ENCODE measurements around the gene EBPL. TPM values are rescaled to one million over a fixed set of nuclear protein-coding genes. Genes with fewer than 3 reads are reported as not detected.

EBPL gene
- polyA plus RNA-seq, 5 donors = 68.7 to 79.5 (median 75.0) TPM

Other genes with a start within 250 kb of the EBPL start
- 10 to 100 TPM in 3 of 5 donors, 1 to 10 TPM in 2; 8.2 to 13.0 (median 10.1) TPM for gene CAB39L, start 247.4 kb downstream of the EBPL start, polyA plus RNA-seq (ENCODE audit: insufficient read depth in 1 of 5, insufficient read length in 5 of 5, low replicate concordance in 1 of 5)
- 10 to 100 TPM; 12.9 to 22.0 (median 19.8) TPM for gene SETDB2, start 247.2 kb downstream of the EBPL start, polyA plus RNA-seq (ENCODE audit: insufficient read depth in 1 of 5, insufficient read length in 5 of 5, low replicate concordance in 1 of 5)
- gene PHF11, start 195.5 kb downstream of the EBPL start, polyA plus RNA-seq (ENCODE audit: insufficient read depth in 1 of 5, insufficient read length in 5 of 5, low replicate concordance in 1 of 5) = 10 to 100 TPM; 42.2 to 81.0 (median 65.6) TPM
- 10 to 100 TPM; 25.9 to 45.7 (median 36.6) TPM for gene RCBTB1, start 105.9 kb downstream of the EBPL start, polyA plus RNA-seq (ENCODE audit: insufficient read depth in 1 of 5, insufficient read length in 5 of 5, low replicate concordance in 1 of 5)
- under 1 TPM; 0.50 to 0.86 (median 0.58) TPM for gene ARL11, start 63.0 kb downstream of the EBPL start, polyA plus RNA-seq (ENCODE audit: insufficient read depth in 1 of 5, insufficient read length in 5 of 5, low replicate concordance in 1 of 5)
- 10 to 100 TPM; 30.9 to 43.9 (median 32.4) TPM for gene KPNA3, start 101.2 kb upstream of the EBPL start, polyA plus RNA-seq (ENCODE audit: insufficient read depth in 1 of 5, insufficient read length in 5 of 5, low replicate concordance in 1 of 5)
- gene SPRYD7, start 244.9 kb upstream of the EBPL start, polyA plus RNA-seq (ENCODE audit: insufficient read depth in 1 of 5, insufficient read length in 5 of 5, low replicate concordance in 1 of 5) = 10 to 100 TPM; 11.5 to 19.0 (median 14.1) TPM